Measurements from ENCODE around the gene LTBP1. TPM values are rescaled to one million over a fixed set of nuclear protein-coding genes. Genes with fewer than 3 reads are reported as not detected.

Gene LTBP1
- total and polyA plus RNA-seq, 10 of the 15 experiments (the other 5 are each of a cell fraction or from before 2014, with no cell fraction given) = 0.01 to 0.28 (median 0.12) TPM; not detected in 2

GRCh38 chr2:33337981-33338380 is 391.2 kb downstream of the LTBP1 start:
- H3K36me3 ChIP-seq (ENCODE audit: control insufficient read depth in 2 of 2, insufficient read depth in 2 of 2, low read length in 1 of 2) = no peaks in the 10 kb centered on the region
- WGBS (ENCODE audit: insufficient coverage, insufficient replicate concordance, low lambda C conversion rate, missing lambda C conversion rate) = 43% methylated on average over 4 of the region's 4 CpGs
- FAIRE-seq (no peak), ATAC-seq (no peak), DNase-seq (ENCODE audit: low read depth, low spot score) (no peak)
- H2AFZ ChIP-seq (ENCODE audit: control insufficient read depth, low read depth, low read length) = no peak overlapping the region
- H3K9ac ChIP-seq (ENCODE audit: control insufficient read depth, insufficient read depth, low read length) = no peak overlapping the region
- H3K4me3 ChIP-seq = no peak overlapping the region
- no peak overlapping the region for H3K27ac ChIP-seq (ENCODE audit: control insufficient read depth, insufficient read depth)
- intact Hi-C loops (cut with micrococcal nuclease; ENCODE audit: unreplicated experiment) = no loop called here
- TF ChIP-seq RELA (IDR thresholded peaks at IDR 0.05; ENCODE audit: borderline replicate concordance, partially characterized antibody) = no peak
- TF ChIP-seq HCFC1 (IDR thresholded peaks at IDR 0.05; ENCODE audit: low read length) = no peak
- no peak for TF ChIP-seq IKZF1 (conservative IDR thresholded peaks at IDR 0.05)
- no peak for TF ChIP-seq TCF12 (IDR thresholded peaks at IDR 0.05; ENCODE audit: low read depth, low read length)
- TF ChIP-seq, protein P1, sequence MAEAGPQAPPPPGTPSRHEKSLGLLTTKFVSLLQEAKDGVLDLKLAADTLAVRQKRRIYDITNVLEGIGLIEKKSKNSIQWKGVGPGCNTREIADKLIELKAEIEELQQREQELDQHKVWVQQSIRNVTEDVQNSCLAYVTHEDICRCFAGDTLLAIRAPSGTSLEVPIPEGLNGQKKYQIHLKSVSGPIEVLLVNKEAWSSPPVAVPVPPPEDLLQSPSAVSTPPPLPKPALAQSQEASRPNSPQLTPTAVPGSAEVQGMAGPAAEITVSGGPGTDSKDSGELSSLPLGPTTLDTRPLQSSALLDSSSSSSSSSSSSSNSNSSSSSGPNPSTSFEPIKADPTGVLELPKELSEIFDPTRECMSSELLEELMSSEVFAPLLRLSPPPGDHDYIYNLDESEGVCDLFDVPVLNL (IDR thresholded peaks at IDR 0.05; ENCODE audit: low read depth, low read length) = no peak
- TF ChIP-seq SKIL (IDR thresholded peaks at IDR 0.05; ENCODE audit: low read depth, poor library complexity, severe bottlenecking) = no peak
- TF ChIP-seq CHD2 (IDR thresholded peaks at IDR 0.05; ENCODE audit: borderline replicate concordance, low read depth, low read length) = no peak
- no peak for TF ChIP-seq RBBP5 (conservative IDR thresholded peaks at IDR 0.05)
- no TSS peak for BruUV-seq (replicated peaks)
- H4K20me1 ChIP-seq (ENCODE audit: control insufficient read depth, insufficient read depth) = no peaks in the 10 kb centered on the region
- in situ Hi-C loops (cut with MboI) = no loop called here
- ChIA-PET CTCF (interaction anchor here (0.5 to 1.1 kb wide), 2 partner anchors 16 to 34 kb away, joined by 4 to 6 read pairs; no protein-coding TSS in a partner anchor), SMC1A (ENCODE audit: uncharacterized antibody, unreplicated experiment) (no interaction called here), RAD21 (ENCODE audit: unreplicated experiment) (no interaction called here), POLR2A (no interaction called here)
- H3K9me3 ChIP-seq (replicated peaks; ENCODE audit: control insufficient read depth, insufficient read depth, low read length) = no peaks in the 10 kb centered on the region
- no peaks in the 10 kb centered on the region for H3K27me3 ChIP-seq (replicated peaks in 1 of 2; ENCODE audit: control insufficient read depth in 2 of 2, insufficient read depth in 2 of 2, low read length in 1 of 2)
- H3K4me2 ChIP-seq (ENCODE audit: control insufficient read depth, insufficient read depth) = no peak overlapping the region
- H3K79me2 ChIP-seq (ENCODE audit: control insufficient read depth, insufficient read depth, low read length) = no peaks in the 10 kb centered on the region
- no peaks in the 10 kb centered on the region; the same call in 1 of the 2 replicates for H3K4me1 ChIP-seq (ENCODE audit: control insufficient read depth, insufficient read depth, low read length)

All from GM12878 (cell line).